Liver (tissue), 3 donors: ENCODE measurements around the gene SLC12A3.

ENCODE experiments used
- CTCF ChIP-seq: fragments of 150-350 bp; IDR thresholded peaks from 2 replicates; pipeline ENCODE4 v1.5.1; 2017; ENCODE audit warnings: improper control_type of control experiment, low read depth, low read length; ENCODE audit not compliant: missing input control
- NR2F2 ChIP-seq: IDR thresholded peaks from 2 replicates; pipeline ENCODE4 v1.6.1; 2016; ENCODE audit warnings: antibody characterized with exemption
- TAF1 ChIP-seq: conservative IDR thresholded peaks from 2 replicates; pipeline ENCODE4 v1.6.1; 2016; ENCODE audit warnings: antibody characterized with exemption, mild to moderate bottlenecking
- YY1 ChIP-seq: IDR thresholded peaks from 2 replicates; pipeline ENCODE4 v1.6.1; 2016; ENCODE audit warnings: antibody characterized with exemption, mild to moderate bottlenecking
- donor health status: healthy.
- donor health status: healthy.

- no peak for TF ChIP-seq CTCF
- no peak for TF ChIP-seq YY1
- no peak for TF ChIP-seq TAF1
- no peak for TF ChIP-seq NR2F2
These were observed 12.6 kb upstream of the SLC12A3 start for GRCh38 chr16:56852401-56852730.
